WTC11 (cell line): ENCODE measurements around the gene ETS1. TPM values are rescaled to one million over a fixed set of nuclear protein-coding genes. Genes with fewer than 3 reads are reported as not detected.
"Not testable (repeated sequence)": the region's sequence is repeated elsewhere in the genome, so short reads cannot be mapped to it uniquely, and the experiment has no call there.

ENCODE experiments used
- ATAC-seq: fragments of 200-7000 bp; cut with Tn5 transposase; 2 replicates; pipeline ENCODE4 v1.10.0; 2021; ENCODE audit warnings: mild to moderate bottlenecking, moderate library complexity
- CTCF ChIA-PET: fragments of 300-600 bp; sonication (Branson Sonifier 250); formaldehyde crosslinking; loops from one replicate; lab custom pipeline; 2021; ENCODE audit warnings: antibody characterized with exemption; lab: Charles Lee
- POLR2A ChIA-PET: fragments of 350-600 bp; sonication (Branson Sonifier 250); formaldehyde crosslinking; loops from one replicate; lab custom pipeline; 2021; ENCODE audit warnings: antibody characterized with exemption; lab: Charles Lee
- DNase-seq: peaks from one replicate; pipeline ENCODE4 v3.0.0; 2021; ENCODE audit warnings: low spot score
- H3K27ac Mint-ChIP-seq: 2 replicates; pipeline ENCODE4 v1.8.0; 2021; ENCODE audit warnings: mixed read lengths
- H3K27me3 Mint-ChIP-seq: 2 replicates; pipeline ENCODE4 v1.8.0; 2021; ENCODE audit warnings: low read depth, mild to moderate bottlenecking, moderate library complexity, mixed read lengths
- H3K36me3 Mint-ChIP-seq: 2 replicates; pipeline ENCODE4 v1.8.0; 2021; ENCODE audit warnings: mixed read lengths
- H3K4me1 Mint-ChIP-seq: 2 replicates; pipeline ENCODE4 v1.8.0; 2022; ENCODE audit warnings: mixed read lengths
- H3K4me3 Mint-ChIP-seq: 2 replicates; pipeline ENCODE4 v1.8.0; 2021; ENCODE audit warnings: mild to moderate bottlenecking, moderate library complexity, mixed read lengths
- H3K9me3 Mint-ChIP-seq: 2 replicates; pipeline ENCODE4 v1.8.0; 2021; ENCODE audit warnings: mixed read lengths
- CDX4 ChIP-seq: fragments of 250-450 bp; sonication (Bioruptor Pico); IDR thresholded peaks from 2 replicates; pipeline ENCODE4 v1.9.0; 2021; ENCODE audit warnings: moderate library complexity, mild to moderate bottlenecking, inconsistent platforms, borderline replicate concordance
- ELF4 ChIP-seq: sonication (generic); formaldehyde crosslinking; IDR thresholded peaks from 2 replicates; pipeline ENCODE4 v1.8.1; 2022; ENCODE audit warnings: low read depth, mild to moderate bottlenecking, moderate library complexity, missing genetic modification reagents
- ESRRA ChIP-seq: sonication (generic); formaldehyde crosslinking; IDR thresholded peaks from 2 replicates; pipeline ENCODE4 v1.8.1; 2022; ENCODE audit warnings: mild to moderate bottlenecking, missing genetic modification reagents, borderline replicate concordance
- ETV6 ChIP-seq: sonication (generic); formaldehyde crosslinking; IDR thresholded peaks from 2 replicates; pipeline ENCODE4 v1.8.1; 2022; ENCODE audit warnings: mild to moderate bottlenecking, missing genetic modification reagents
- FOXK1 ChIP-seq: sonication (generic); formaldehyde crosslinking; IDR thresholded peaks from 2 replicates; pipeline ENCODE4 v1.8.0; 2022; ENCODE audit warnings: mild to moderate bottlenecking, moderate library complexity, missing genetic modification reagents
- FOXP1 ChIP-seq: sonication (generic); formaldehyde crosslinking; IDR thresholded peaks from 2 replicates; pipeline ENCODE4 v1.8.0; 2022; ENCODE audit warnings: missing genetic modification reagents, mild to moderate bottlenecking, moderate library complexity, borderline replicate concordance
- GABPB1 ChIP-seq: sonication (generic); formaldehyde crosslinking; IDR thresholded peaks from 2 replicates; pipeline ENCODE4 v1.8.1; 2023; ENCODE audit warnings: mild to moderate bottlenecking, missing genetic modification reagents
- HMGXB4 ChIP-seq: sonication (generic); formaldehyde crosslinking; IDR thresholded peaks from 2 replicates; pipeline ENCODE4 v1.8.1; 2023; ENCODE audit warnings: mild to moderate bottlenecking, moderate library complexity, missing genetic modification reagents
- IRF2 ChIP-seq: sonication (generic); formaldehyde crosslinking; IDR thresholded peaks from 2 replicates; pipeline ENCODE4 v1.8.0; 2022; ENCODE audit warnings: low read depth, missing genetic modification reagents, borderline replicate concordance
- NFE2L1 ChIP-seq: sonication (generic); formaldehyde crosslinking; IDR thresholded peaks from 2 replicates; pipeline ENCODE4 v1.8.1; 2023; ENCODE audit warnings: missing genetic modification reagents
- RORB ChIP-seq: fragments of 250-450 bp; sonication (Bioruptor Pico); IDR thresholded peaks from 2 replicates; pipeline ENCODE4 v1.9.0; 2021; ENCODE audit warnings: mild to moderate bottlenecking
- SMAD3 ChIP-seq: sonication (generic); formaldehyde crosslinking; IDR thresholded peaks from 2 replicates; pipeline ENCODE4 v1.8.0; 2022; ENCODE audit warnings: missing genetic modification reagents, mild to moderate bottlenecking, borderline replicate concordance
- SP1 ChIP-seq: sonication (generic); formaldehyde crosslinking; conservative IDR thresholded peaks from 2 replicates; pipeline ENCODE4 v1.8.1; 2022; ENCODE audit warnings: missing genetic modification reagents
- TEAD1 ChIP-seq: sonication (generic); formaldehyde crosslinking; IDR thresholded peaks from 2 replicates; pipeline ENCODE4 v1.8.0; 2022; ENCODE audit warnings: mild to moderate bottlenecking, missing genetic modification reagents
- TP53 ChIP-seq: sonication (generic); formaldehyde crosslinking; IDR thresholded peaks from 2 replicates; pipeline ENCODE4 v1.8.1; 2023; ENCODE audit warnings: mild to moderate bottlenecking, missing genetic modification reagents
- ZNF512 ChIP-seq: sonication (generic); formaldehyde crosslinking; IDR thresholded peaks from 2 replicates; pipeline ENCODE4 v1.8.1; 2022; ENCODE audit warnings: missing genetic modification reagents, borderline replicate concordance
- total RNA-seq: library from RNA; stranded (reverse); gene quantifications from 3 replicates; pipeline ENCODE4 v1.2.3, GENCODE V29; 2021
- TF ChIP-seq, protein P1 (sequence below): fragments of 250-450 bp; sonication (Bioruptor Pico); IDR thresholded peaks from 2 replicates; pipeline ENCODE4 v1.8.0; 2021; ENCODE audit warnings: mild to moderate bottlenecking

Gene ETS1
- total RNA-seq, 1 experiment from 2014 or later = 33.1 TPM

GRCh38 chr11:128448200-128448886, 139.0 kb downstream of the ETS1 start (continued):
- TF ChIP-seq ETV6 (CRISPR knock-in tag) = no peak

- no peaks in the 10 kb centered on the region for H3K4me1 Mint-ChIP-seq
- CTCF ChIA-PET = interaction anchor here (0.7 kb wide), 1 partner anchor 62 kb away, joined by 3 read pairs; no protein-coding TSS in a partner anchor
These were observed 140.1 kb downstream of the ETS1 start for GRCh38 chr11:128447233-128447632.

DNA sequence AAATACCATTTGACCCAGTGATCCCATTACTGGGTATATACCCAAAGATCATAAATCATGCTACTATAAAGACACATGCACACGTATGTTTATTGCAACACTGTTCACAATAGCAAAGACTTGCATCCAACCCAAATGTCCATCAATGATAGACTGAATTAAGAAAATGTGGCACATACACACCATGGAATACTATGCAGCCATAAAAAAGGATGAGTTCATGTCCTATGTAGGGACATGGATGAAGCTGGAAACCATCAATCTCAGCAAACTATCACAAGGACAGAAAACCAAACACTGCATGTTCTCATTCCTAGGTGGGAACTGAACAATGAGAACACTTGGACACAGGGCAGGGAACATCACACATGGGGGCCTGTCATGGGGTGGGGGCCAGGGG, 141.4 kb downstream of the ETS1 start:
- H3K27ac Mint-ChIP-seq, H3K4me1 Mint-ChIP-seq, H3K4me3 Mint-ChIP-seq, H3K9me3 Mint-ChIP-seq, CTCF ChIA-PET, ATAC-seq, DNase-seq, H3K27me3 Mint-ChIP-seq, H3K36me3 Mint-ChIP-seq, POLR2A ChIA-PET: not testable (repeated sequence)

More at GRCh38 chr11:128447233-128447632, 140.1 kb downstream of the ETS1 start:
- H3K27ac Mint-ChIP-seq = no peak overlapping the region
- ATAC-seq (no peak), DNase-seq (no peak)
- POLR2A ChIA-PET = no interaction called here
- no peaks in the 10 kb centered on the region for H3K27me3 Mint-ChIP-seq
- no peaks in the 10 kb centered on the region; the same call in 1 of the 2 replicates for H3K9me3 Mint-ChIP-seq
- no peak overlapping the region for H3K4me3 Mint-ChIP-seq
- no peaks in the 10 kb centered on the region for H3K36me3 Mint-ChIP-seq
- TF ChIP-seq FOXK1 (CRISPR knock-in tag) (no peak), TEAD1 (CRISPR knock-in tag) (no peak), SMAD3 (CRISPR knock-in tag) (no peak), HMGXB4 (CRISPR knock-in tag) (no peak), ZNF512 (CRISPR knock-in tag) (no peak), NFE2L1 (CRISPR knock-in tag) (no peak), CDX4 (no peak), TP53 (CRISPR knock-in tag) (no peak), RORB (CRISPR knock-in tag) (no peak)

GRCh38 chr11:128437136-128437535, 150.2 kb downstream of the ETS1 start:
- TF ChIP-seq SP1 (CRISPR knock-in tag) (no peak), ESRRA (CRISPR knock-in tag) (no peak), IRF2 (CRISPR knock-in tag) (no peak), ELF4 (CRISPR knock-in tag) (no peak), FOXP1 (no peak), GABPB1 (CRISPR knock-in tag) (no peak)
- TF ChIP-seq, protein P1, sequence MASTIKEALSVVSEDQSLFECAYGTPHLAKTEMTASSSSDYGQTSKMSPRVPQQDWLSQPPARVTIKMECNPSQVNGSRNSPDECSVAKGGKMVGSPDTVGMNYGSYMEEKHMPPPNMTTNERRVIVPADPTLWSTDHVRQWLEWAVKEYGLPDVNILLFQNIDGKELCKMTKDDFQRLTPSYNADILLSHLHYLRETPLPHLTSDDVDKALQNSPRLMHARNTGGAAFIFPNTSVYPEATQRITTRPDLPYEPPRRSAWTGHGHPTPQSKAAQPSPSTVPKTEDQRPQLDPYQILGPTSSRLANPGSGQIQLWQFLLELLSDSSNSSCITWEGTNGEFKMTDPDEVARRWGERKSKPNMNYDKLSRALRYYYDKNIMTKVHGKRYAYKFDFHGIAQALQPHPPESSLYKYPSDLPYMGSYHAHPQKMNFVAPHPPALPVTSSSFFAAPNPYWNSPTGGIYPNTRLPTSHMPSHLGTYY (CRISPR knock-in tag) = no peak
- ChIA-PET POLR2A (interaction anchor here (0.7 kb wide), 1 partner anchor 92 kb away, joined by 3 read pairs; no protein-coding TSS in a partner anchor), CTCF (interaction anchor here (0.7 kb wide), 1 partner anchor 195 kb away, joined by 3 read pairs; no protein-coding TSS in a partner anchor)
- Mint-ChIP-seq H3K9me3 (peaks cover 4% of the 10 kb centered on the region), H3K27ac (no peak overlapping the region), H3K4me3 (no peak overlapping the region), H3K36me3 (no peaks in the 10 kb centered on the region), H3K4me1 (no peaks in the 10 kb centered on the region), H3K27me3 (no peaks in the 10 kb centered on the region)
- no peak for ATAC-seq
- no peak for DNase-seq
